H1 (cell line): ENCODE measurements around the gene METTL21A. TPM values are rescaled to one million over a fixed set of nuclear protein-coding genes. Genes with fewer than 3 reads are reported as not detected.
A peak's percentile ranks its signal among the peaks of the same experiment; 100 is the strongest.

Experiments used
- CTCF ChIA-PET: fragments of 300-600 bp; sonication (Branson Sonifier 250); formaldehyde crosslinking; loops from one replicate; lab custom pipeline; 2021; ENCODE audit not compliant: partially characterized antibody; lab: Charles Lee
- POLR2A ChIA-PET: fragments of 300-600 bp; sonication (Branson Sonifier 250); formaldehyde crosslinking; loops from one replicate; lab custom pipeline; 2021; ENCODE audit warnings: inconsistent platforms; ENCODE audit not compliant: partially characterized antibody; lab: Charles Lee
- DNase-seq, 2 experiments: peaks; one replicate each; pipeline versions ENCODE4 v3.0.0 to v3.0.0-alpha.2; 2010 to 2022; ENCODE audit warnings: low spot score in 2 of 2, low read depth in 1 of 2, mixed read lengths in 1 of 2
- FAIRE-seq: peaks from 2 replicates; lab custom pipeline; 2011; peaks lifted over from hg19 to GRCh38; lab: Jason Lieb, UNC
- H2AFZ ChIP-seq: 2 replicates; pipeline ENCODE4 v1.8.1; 2012; ENCODE audit warnings: low read length, inconsistent platforms
- H2AK5ac ChIP-seq: 2 replicates; pipeline ENCODE4 v1.6.1; 2013; ENCODE audit warnings: low read depth, low read length
- H2BK120ac ChIP-seq: replicated peaks from 2 replicates; pipeline ENCODE3; 2013; ENCODE audit warnings: low read depth, low read length, inconsistent platforms
- H2BK12ac ChIP-seq: 2 replicates; pipeline ENCODE4 v1.6.1; 2013; ENCODE audit warnings: low read depth, low read length
- H2BK15ac ChIP-seq: 2 replicates; pipeline ENCODE4 v1.6.1; 2013; ENCODE audit warnings: low read length
- H2BK20ac ChIP-seq: 2 replicates; pipeline ENCODE4 v1.6.1; 2013; ENCODE audit warnings: low read length
- H2BK5ac ChIP-seq: 2 replicates; pipeline ENCODE4 v1.6.1; 2013; ENCODE audit warnings: low read depth, low read length
- H3K14ac ChIP-seq: 2 replicates; pipeline ENCODE4 v1.6.1; 2013; ENCODE audit warnings: inconsistent platforms; ENCODE audit not compliant: insufficient read length
- H3K18ac ChIP-seq: 2 replicates; pipeline ENCODE4 v1.6.1; 2013; ENCODE audit warnings: low read length; ENCODE audit errors: extremely low read depth
- H3K23ac ChIP-seq: 2 replicates; pipeline ENCODE4 v1.6.1; 2013; ENCODE audit warnings: inconsistent platforms; ENCODE audit not compliant: insufficient read length
- H3K23me2 ChIP-seq: 2 replicates; pipeline ENCODE4 v1.6.1; 2013; ENCODE audit warnings: low read depth, low read length
- H3K27ac ChIP-seq: 2 replicates; pipeline ENCODE4 v1.6.1; 2011; ENCODE audit warnings: low read depth, low read length, inconsistent platforms
- H3K27me3 ChIP-seq, 4 experiments: replicated peaks in 1 of 4; 1 replicate in 1 of 4; 2 replicates in 3 of 4; pipeline versions ENCODE4 v1.6.1 to v1.8.1; 2011 to 2013; ENCODE audit warnings: low read length in 3 of 4, mild to moderate bottlenecking in 3 of 4, inconsistent platforms in 2 of 4, mixed read lengths in 2 of 4, moderate library complexity in 1 of 4; ENCODE audit not compliant: control insufficient read depth in 3 of 4, insufficient read depth in 3 of 4; ENCODE audit errors: extremely low read depth in 1 of 4
- H3K36me3 ChIP-seq, 4 experiments: 2 replicates each; pipeline versions ENCODE4 v1.6.1 to v1.8.1; 2011 to 2013; ENCODE audit warnings: mild to moderate bottlenecking in 4 of 4, low read length in 3 of 4, moderate library complexity in 2 of 4, control low read depth in 1 of 4, inconsistent platforms in 1 of 4; ENCODE audit not compliant: insufficient read depth in 4 of 4, control insufficient read depth in 2 of 4
- H3K4ac ChIP-seq: replicated peaks from 2 replicates; pipeline ENCODE3; 2013; ENCODE audit warnings: low read length, low read depth, mixed read lengths, inconsistent platforms; ENCODE audit not compliant: insufficient read length
- H3K4me1 ChIP-seq, 4 experiments: replicated peaks in 1 of 4; 1 replicate in 1 of 4; 2 replicates in 3 of 4; pipeline versions ENCODE4 v1.6.1 to v1.8.1; 2011 to 2013; ENCODE audit warnings: low read length in 3 of 4, inconsistent platforms in 2 of 4, mixed read lengths in 1 of 4; ENCODE audit not compliant: insufficient read depth in 4 of 4, control insufficient read depth in 3 of 4
- H3K4me2 ChIP-seq, 2 experiments: 2 replicates each; pipeline versions ENCODE4 v1.6.1 to v1.8.1; 2011 to 2013; ENCODE audit warnings: low read depth in 2 of 2, low read length in 2 of 2, control low read depth in 1 of 2, inconsistent platforms in 1 of 2, mild to moderate bottlenecking in 1 of 2; ENCODE audit not compliant: insufficient read depth in 1 of 2
- H3K4me3 ChIP-seq, 4 experiments: fragments of 200-600, 300-600 bp in 1 of 4; sonication (generic), shearing (Covaris generic), sonication (Bioruptor Twin) in 1 of 4; 2 replicates each; pipeline versions ENCODE4 v1.5.1 to v1.8.1; 2011 to 2016; ENCODE audit warnings: low read length in 4 of 4, low read depth in 3 of 4, control low read depth in 2 of 4, inconsistent platforms in 2 of 4, mild to moderate bottlenecking in 2 of 4, mixed read lengths in 1 of 4, moderate library complexity in 1 of 4; ENCODE audit not compliant: insufficient read depth in 2 of 4; ENCODE audit errors: extremely low read depth in 1 of 4
- H3K56ac ChIP-seq: replicated peaks from 2 replicates; pipeline ENCODE3; 2013; ENCODE audit warnings: low read depth, mild to moderate bottlenecking, mixed read lengths, low read length, inconsistent platforms; ENCODE audit not compliant: insufficient read length
- H3K79me1 ChIP-seq: 2 replicates; pipeline ENCODE4 v1.6.1; 2013; ENCODE audit warnings: low read depth, low read length, control low read depth
- H3K79me2 ChIP-seq, 2 experiments: 2 replicates each; pipeline versions ENCODE4 v1.6.1 to v1.8.1; 2012 to 2013; ENCODE audit warnings: low read length in 2 of 2, mild to moderate bottlenecking in 2 of 2, inconsistent platforms in 1 of 2; ENCODE audit not compliant: insufficient read depth in 2 of 2, control insufficient read depth in 1 of 2
- H3K9ac ChIP-seq, 4 experiments: replicated peaks in 1 of 4; 1 replicate in 1 of 4; 2 replicates in 3 of 4; pipeline versions ENCODE4 v1.6.1 to v1.8.1; 2011 to 2013; ENCODE audit warnings: low read depth in 3 of 4, low read length in 3 of 4, control low read depth in 2 of 4, mild to moderate bottlenecking in 2 of 4, moderate library complexity in 2 of 4, inconsistent platforms in 1 of 4; ENCODE audit errors: extremely low read depth in 1 of 4
- H3K9me3 ChIP-seq, 2 experiments: 2 replicates each; pipeline versions ENCODE4 v1.6.1 to v1.8.1; 2012 to 2013; ENCODE audit warnings: mild to moderate bottlenecking in 2 of 2, moderate library complexity in 2 of 2, control low read depth in 1 of 2, inconsistent platforms in 1 of 2, low read depth in 1 of 2, low read length in 1 of 2, mixed read lengths in 1 of 2; ENCODE audit not compliant: insufficient read depth in 2 of 2
- H4K20me1 ChIP-seq, 2 experiments: replicated peaks in 1 of 2; 2 replicates each; pipeline versions ENCODE3 to v1.8.1; 2011 to 2013; ENCODE audit warnings: inconsistent platforms in 2 of 2, low read length in 2 of 2, mild to moderate bottlenecking in 1 of 2; ENCODE audit not compliant: insufficient read depth in 2 of 2, control insufficient read depth in 1 of 2
- H4K5ac ChIP-seq: 2 replicates; pipeline ENCODE4 v1.6.1; 2013; ENCODE audit warnings: low read length, low read depth, mixed read lengths, inconsistent platforms; ENCODE audit not compliant: insufficient read length
- H4K8ac ChIP-seq: 2 replicates; pipeline ENCODE4 v1.8.0; 2013; ENCODE audit warnings: mild to moderate bottlenecking, moderate library complexity, low read length, inconsistent platforms; ENCODE audit not compliant: insufficient read depth; ENCODE audit errors: extremely low read depth
- H4K91ac ChIP-seq: replicated peaks from 2 replicates; pipeline ENCODE3; 2013; ENCODE audit warnings: low read length, mixed read lengths, inconsistent platforms; ENCODE audit not compliant: insufficient read length
- BCL11A ChIP-seq, 2 experiments: IDR thresholded peaks; one replicate each; pipeline ENCODE4 v1.6.1; 2011; ENCODE audit warnings: low read depth in 2 of 2, low read length in 2 of 2, mild to moderate bottlenecking in 2 of 2
- BRCA1 ChIP-seq: IDR thresholded peaks from 2 replicates; pipeline ENCODE4 v1.6.1; 2012; ENCODE audit warnings: low read depth, low read length, improper control_type of control experiment
- FOSL1 ChIP-seq: IDR thresholded peaks from 2 replicates; pipeline ENCODE4 v1.6.1; 2011; ENCODE audit warnings: mild to moderate bottlenecking, low read depth, low read length, moderate library complexity; ENCODE audit not compliant: insufficient read depth
- JUN ChIP-seq: IDR thresholded peaks from 2 replicates; pipeline ENCODE4 v1.6.1; 2011; ENCODE audit warnings: low read depth, mild to moderate bottlenecking, improper control_type of control experiment, low read length
- SIRT6 ChIP-seq: IDR thresholded peaks from one replicate; pipeline ENCODE4 v1.7.1; 2012; ENCODE audit warnings: low read length, inconsistent platforms
- SP2 ChIP-seq: IDR thresholded peaks from 2 replicates; pipeline ENCODE4 v1.6.1; 2012; ENCODE audit warnings: mild to moderate bottlenecking, low read length, inconsistent platforms
- SUZ12 ChIP-seq: fragments of 200-600 bp; sonication (generic); IDR thresholded peaks from 2 replicates; pipeline ENCODE4 v1.6.1; 2012; ENCODE audit warnings: mild to moderate bottlenecking, inconsistent platforms, low read length, moderate library complexity, mixed read lengths
- WGBS, 2 experiments: shearing (Covaris generic) in 1 of 2; methylation state at CpG; one replicate each; pipeline versions ENCODE4 v1.1.6 to v1.1.7; 2013 to 2015; ENCODE audit warnings: low lambda C conversion rate in 2 of 2, mixed read lengths in 2 of 2, inconsistent platforms in 1 of 2, low coverage in 1 of 2, missing lambda C conversion rate in 1 of 2; ENCODE audit not compliant: insufficient replicate concordance in 2 of 2, insufficient coverage in 1 of 2, insufficient read length in 1 of 2; ENCODE audit errors: extremely low coverage in 1 of 2, missing lambda C conversion rate in 1 of 2; 5-methylcytosine and 5-hydroxymethylcytosine counted together
- long read RNA-seq, 2 experiments: library from RNA in 1 of 2; library from capped mRNA in 1 of 2; stranded (forward); transcript quantifications; one replicate each; pipeline ENCODE4 v2.0.0, GENCODE V29; 2021; ENCODE audit warnings: inconsistent platforms in 1 of 2
- polyA minus RNA-seq, 3 experiments: library from RNA; depleted of rRNA, polyadenylated mRNA; stranded (reverse); fragments of >200 nt; gene quantifications; 1 replicate in 2 of 3; 2 replicates in 1 of 3; pipeline ENCODE4 v1.2.3, GENCODE V29; 2011
- polyA plus RNA-seq, 7 experiments: library from polyadenylated mRNA; depleted of rRNA in 3 of 7; stranded (reverse) in 5 of 7; unstranded in 2 of 7; fragments of >200 nt in 5 of 7; fragments of 200-250 nt in 2 of 7; gene quantifications; 1 replicate in 5 of 7; 2 replicates in 1 of 7; 4 replicates in 1 of 7; pipeline versions ENCODE4 v1.2.1 to v1.2.3, GENCODE V29; 2011 to 2013; ENCODE audit warnings: missing spikeins in 2 of 7, mixed read lengths in 2 of 7
- total RNA-seq: library from RNA; stranded (reverse); fragmentation: NEBNext Ultra II Directional; extraction: Animal tissue kit (Norgen Biotek cat#: 25700); gene quantifications from 2 replicates; pipeline ENCODE4 v1.2.1, GENCODE V29; 2021

The METTL21A gene
- total RNA-seq (52.2 and 55.0 TPM in 2 replicates), polyA plus RNA-seq (2011; rRNA removed) (31.3 and 36.2 TPM in 2 replicates), polyA minus RNA-seq (2011; rRNA and poly(A)+ RNA removed) (11.4 and 16.9 TPM in 2 replicates)
- polyA plus RNA-seq (2011; cell fraction: cytosol; rRNA removed) = 42.3 TPM
- polyA plus RNA-seq (2011; cell fraction: nucleus; rRNA removed) = 28.2 TPM
- 34.3 to 54.3 TPM (median 39.9 TPM) in 4 replicates for polyA plus RNA-seq (2012, experiment 1 of 2)
- polyA plus RNA-seq (2012, experiment 2 of 2) = 22.8 TPM
- polyA plus RNA-seq (2013, experiment 1 of 2) = 49.9 TPM
- 56.1 TPM for polyA plus RNA-seq (2013, experiment 2 of 2)
- polyA minus RNA-seq (2011; cell fraction: cytosol; rRNA and poly(A)+ RNA removed) = 24.6 TPM
- 18.1 TPM for polyA minus RNA-seq (2011; cell fraction: nucleus; rRNA and poly(A)+ RNA removed)
- long read RNA-seq, experiment 1, full-length matches to known transcripts = 39 of 60 reads
- long read RNA-seq, experiment 1, partial matches to known transcripts = 1 of 60 reads
- long read RNA-seq, experiment 1, other reads (novel, unspliced or antisense) = 20 of 60 reads
- long read RNA-seq, experiment 2, full-length matches to known transcripts = 14 of 17 reads
- long read RNA-seq, experiment 2, partial matches to known transcripts = 1 of 17 reads
- long read RNA-seq, experiment 2, other reads (novel, unspliced or antisense) = 2 of 17 reads

DNA sequence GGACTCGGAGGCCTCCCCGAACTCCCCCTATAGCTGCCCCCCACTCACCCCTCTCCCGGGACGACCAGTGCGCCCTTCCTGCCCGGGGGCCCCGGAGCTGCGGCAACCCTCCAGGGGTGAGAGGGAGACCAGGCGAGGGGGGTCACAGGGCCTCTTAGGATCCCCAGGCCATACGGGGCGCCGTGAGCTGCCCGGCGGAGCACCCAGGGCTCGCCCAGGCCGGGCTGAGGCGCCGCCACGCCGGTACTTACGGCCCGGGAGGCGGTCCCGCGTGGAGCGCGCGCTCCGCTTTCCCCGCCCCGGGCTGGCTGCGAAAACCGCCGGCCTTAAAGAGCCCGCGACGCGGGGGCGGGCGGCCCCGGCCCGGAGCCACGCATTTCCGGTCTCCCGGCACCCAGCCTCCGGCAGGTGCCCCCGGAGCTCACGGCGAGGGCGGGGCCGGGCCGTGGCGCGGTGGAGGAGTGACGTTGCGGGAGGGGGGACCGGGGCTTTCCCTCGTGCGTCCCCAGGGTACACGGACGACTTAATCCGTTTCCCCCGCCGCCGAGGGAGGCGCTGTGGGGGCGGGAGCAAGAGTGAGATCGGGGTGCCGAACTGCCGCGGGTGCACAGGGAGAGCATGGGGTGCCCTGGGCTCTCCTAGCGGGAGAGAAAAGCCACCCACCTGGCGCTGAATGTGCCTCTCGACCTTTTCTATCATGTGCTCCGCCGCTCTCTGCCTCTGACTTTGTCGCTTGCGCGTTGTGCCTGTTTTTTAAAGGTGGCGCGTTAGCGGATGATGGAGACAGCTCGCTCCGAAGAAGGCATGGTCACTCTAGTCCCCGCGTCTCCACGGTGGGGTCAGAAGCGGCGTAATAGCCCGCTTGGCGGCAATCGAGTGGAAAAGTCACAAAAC, at the start of gene METTL21A:
Gene METTL21A, minus strand, starts transcription at position 381 of the 894 bp plus-strand sequence. CDS start 1,019 bp downstream, outside the sequence.
- Histone ChIP-seq H3K27me3 (no peaks in the 10 kb centered on the region), H3K9me3 (no peaks in the 10 kb centered on the region), H3K27ac (peak within 1 kb of the TSS; percentile 72), H3K79me1 (peaks cover 3% of the 10 kb centered on the region; the same call in 1 of the 2 replicates), H3K4ac (peak within 1 kb of the TSS; percentile 99), H3K23ac (no peak within 1 kb of the TSS), H3K79me2 (peaks cover 0 to 10% of the 10 kb centered on the region in 2 experiments; a peak in 2 of 4 replicates), H3K4me1 (peaks cover 0 to 4% (median 0%) of the 10 kb centered on the region in 4 experiments; a peak in 1 of 7 replicates), H3K18ac (peak within 1 kb of the TSS; percentile 95), H3K36me3 (peaks cover 6 to 34% (median 17%) of the 10 kb centered on the region in 4 experiments), H4K8ac (peak within 1 kb of the TSS; percentile 95), H2BK20ac (peak within 1 kb of the TSS; percentile 80; the same call in 1 of the 2 replicates), H4K20me1 (peaks cover 2 to 4% of the 10 kb centered on the region in 2 experiments), H2BK120ac (peak within 1 kb of the TSS; percentile 69), H2BK15ac (peak within 1 kb of the TSS; percentile 88; the same call in 1 of the 2 replicates), H3K4me3 (peak within 1 kb of the TSS; percentile 67 to 94 (median 82)), H3K56ac (peak within 1 kb of the TSS; percentile 94), H3K9ac (peak within 1 kb of the TSS; percentile 75 to 88 (median 81)), H4K91ac (peak within 1 kb of the TSS; percentile 99), H2AK5ac (no peak within 1 kb of the TSS), H2AFZ (peak within 1 kb of the TSS; percentile 37), H2BK12ac (peak within 1 kb of the TSS; percentile 68; the same call in 1 of the 2 replicates), H4K5ac (peak within 1 kb of the TSS; percentile 94), H3K4me2 (peak within 1 kb of the TSS; percentile 73 to 81), H2BK5ac (peak within 1 kb of the TSS; percentile 92), H3K14ac (no peak within 1 kb of the TSS), H3K23me2 (peaks cover 9% of the 10 kb centered on the region; the same call in 1 of the 2 replicates)
- CTCF ChIA-PET = interaction anchor here (0.7 to 4.6 kb wide), 35 partner anchors 11 to 1532 kb away, joined by 3 to 35 read pairs (median 5); partner anchors contain the start of genes CCNYL1 and CREB1
- FAIRE-seq (no peak), DNase-seq (peak; percentile 46 to 86)
- WGBS, 2 experiments = 2% methylated on average over 59 of the region's 92 CpGs; no CpG with 5 or more reads in 1 of the 2 experiments
- POLR2A ChIA-PET = interaction anchor here (0.6 to 3.2 kb wide), 27 partner anchors 8 to 415 kb away, joined by 3 to 35 read pairs (median 3); partner anchors contain the start of genes CCNYL1, CREB1 and PLEKHM3
- TF ChIP-seq BRCA1 (no peak), BCL11A (IDR thresholded peaks at IDR 0.05; ENCODE audit: low read depth in 2 of 2, low read length in 2 of 2) (no peak), SIRT6 (no peak), FOSL1 (no peak), JUN (no peak), SP2 (no peak), SUZ12 (no peak)
